Measurements from ENCODE around the gene NRM.
A peak's percentile ranks its signal among the peaks of the same experiment; 100 is the strongest.

NRM gene

GRCh38 chr6:30700340-30700739, 9.6 kb upstream of the NRM start:
- intact Hi-C loops (cut with DNase I), result no loop called here
- DNase-seq, result no peak

GRCh38 chr6:30696432-30696831, 5.6 kb upstream of the NRM start:
- intact Hi-C loops (cut with DNase I), result no loop called here
- no peak for DNase-seq

- intact Hi-C loops (cut with DNase I), result loop anchor here (2.0 kb wide), 1 partner anchor 25 kb away; the partner anchor contains the start of gene MDC1
- DNase-seq, result no peak
These were observed 544 bp upstream of the NRM start for GRCh38 chr6:30691208-30691847.

DNA sequence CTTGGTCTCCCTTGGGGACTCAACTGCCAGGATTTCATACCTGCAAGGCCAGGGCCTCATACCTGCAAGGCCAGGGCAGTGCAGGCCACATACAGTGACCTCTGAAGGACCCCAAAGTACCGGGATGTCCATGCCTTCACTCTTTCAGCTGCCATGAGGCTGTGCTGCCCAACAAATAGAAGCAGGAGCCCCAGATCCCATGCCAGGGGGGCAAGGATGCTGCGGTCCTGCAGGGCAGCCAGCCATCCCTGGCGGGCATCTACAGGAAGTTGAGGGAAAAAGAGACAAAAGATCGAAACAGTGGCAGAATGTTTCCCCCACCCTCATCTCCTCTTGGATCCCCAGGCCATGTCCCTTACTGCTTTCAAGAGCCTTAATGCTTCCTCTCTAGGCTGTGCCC, 799 bp downstream of the NRM start:
- intact Hi-C loops (cut with DNase I), result loop anchor here (2.0 kb wide), 1 partner anchor 27 kb away; the partner anchor contains the start of gene MDC1
- no peak for DNase-seq

DNA sequence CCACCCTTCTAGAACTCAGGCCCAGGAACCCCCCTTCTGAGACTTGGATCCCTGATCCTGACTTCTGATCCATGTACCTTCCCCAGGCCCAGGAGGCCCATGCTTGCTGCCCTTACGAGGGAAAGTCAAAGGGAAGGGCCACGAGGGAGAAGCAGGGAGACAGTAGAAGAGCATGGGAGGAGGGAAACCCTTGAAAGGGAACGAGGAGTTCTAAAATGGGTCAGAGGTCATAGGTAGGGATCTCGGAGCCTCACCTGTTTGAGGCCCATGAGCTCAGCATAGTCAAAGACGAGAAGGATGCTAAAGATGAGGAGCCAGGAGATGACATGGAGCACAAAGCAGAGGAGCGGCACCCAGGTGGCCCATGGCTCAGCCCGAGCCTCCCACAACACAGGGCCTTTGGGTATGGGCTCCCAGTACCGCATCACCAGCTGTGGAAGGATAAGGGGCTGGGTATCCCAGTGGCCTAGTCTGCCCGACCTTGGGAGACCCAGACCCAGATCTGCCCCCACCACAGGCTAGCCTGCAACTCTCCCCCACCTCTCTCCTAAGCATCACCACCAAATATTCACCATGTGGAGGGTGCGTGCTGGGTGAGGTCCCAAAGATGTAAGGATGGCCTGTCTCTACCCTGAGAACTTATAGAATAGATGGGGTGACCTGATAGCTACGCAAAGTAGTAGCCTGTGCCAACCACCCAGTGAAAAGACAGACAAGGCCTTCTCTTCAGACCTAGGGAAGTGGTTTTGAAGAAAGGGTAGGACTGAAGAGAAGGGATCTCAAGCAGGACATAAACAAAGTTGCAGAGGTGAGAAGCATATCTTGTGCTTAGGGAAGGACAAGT, 1.5 kb downstream of the NRM start:
- peak in 1 of 42 donors; percentile 1 for DNase-seq
- intact Hi-C loops (cut with DNase I), result no loop called here

DNA sequence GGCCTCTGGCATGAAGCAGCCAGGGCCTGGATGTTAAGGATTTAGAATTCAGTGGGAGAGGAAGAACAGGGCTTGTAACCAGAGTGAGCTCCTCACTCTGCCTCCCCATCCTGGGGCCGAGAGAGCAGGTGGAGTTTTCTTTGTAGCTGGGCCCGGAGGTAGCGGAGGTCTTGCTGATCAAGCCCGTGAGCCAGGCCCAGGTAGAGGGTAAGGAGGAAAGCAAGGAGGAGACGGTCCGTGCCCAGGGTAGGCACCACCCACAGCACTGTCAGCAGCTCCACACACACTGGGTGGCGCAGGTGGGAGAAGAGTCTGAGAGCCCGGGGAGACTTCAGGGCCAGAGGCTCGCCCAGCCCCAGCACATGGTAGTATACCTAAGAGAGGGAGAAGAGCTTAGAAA, 2.2 kb downstream of the NRM start:
- DNase-seq, result peak in 1 of 42 donors; percentile 23
- intact Hi-C loops (cut with DNase I), result no loop called here

GRCh38 chr6:30687659-30688431, 2.9 kb downstream of the NRM start:
- peak in 24 of 42 donors; percentile 15 to 78 (median 48) for DNase-seq
- intact Hi-C loops (cut with DNase I), result no loop called here

- DNase-seq, result peak; percentile 56 to 90 (median 74)
- intact Hi-C loops (cut with DNase I), result no loop called here
These were observed 3.7 kb downstream of the NRM start for GRCh38 chr6:30686908-30687658.

DNA sequence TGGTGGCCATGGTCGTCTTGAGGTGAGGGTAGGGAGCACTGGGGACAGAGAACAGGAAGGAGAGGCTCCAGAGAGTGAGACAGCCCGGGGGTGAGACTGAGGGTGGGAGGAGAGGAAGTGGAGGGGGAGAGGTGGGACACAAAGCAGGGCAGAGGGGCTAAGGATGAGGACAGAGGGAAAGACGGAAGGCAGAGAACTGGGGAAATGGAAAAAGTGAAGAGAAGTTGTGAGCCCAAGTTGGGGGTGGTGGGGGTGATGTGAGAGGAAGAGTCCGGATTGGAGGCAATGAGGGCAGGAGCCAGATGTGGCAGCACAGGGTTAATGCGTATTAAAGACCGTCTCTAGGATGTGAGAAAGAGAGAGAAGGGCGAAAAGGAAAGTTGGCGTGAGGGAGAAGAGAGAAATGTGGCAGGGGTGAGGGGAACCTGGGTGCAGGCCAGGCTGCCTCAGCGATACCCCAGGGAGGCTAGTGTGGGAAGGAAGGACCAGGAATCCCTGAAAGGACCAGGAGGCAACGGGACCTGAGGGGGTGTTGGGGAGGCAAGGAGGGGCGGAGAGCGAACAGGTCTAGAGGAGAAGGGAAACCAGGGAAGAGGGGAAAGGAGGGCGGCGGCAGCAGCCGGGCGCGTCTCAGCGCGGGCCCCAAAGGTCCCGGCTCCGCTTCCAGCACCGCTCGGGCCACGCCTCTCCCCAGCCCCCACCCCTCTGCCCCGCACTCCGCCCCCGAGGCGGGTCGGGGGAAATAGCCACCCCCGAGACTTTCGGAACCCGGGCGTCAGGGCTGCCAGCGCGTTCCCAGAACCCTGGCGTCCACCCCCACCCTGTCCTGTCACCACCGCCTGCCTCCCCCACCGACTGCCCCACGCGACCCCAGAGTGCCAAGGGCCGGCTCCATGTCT, 4.5 kb downstream of the NRM start, which contains the start of gene PPP1R18:
Gene PPP1R18 (minus strand): TSS at position 637 of the 899 bp plus-strand sequence. CDS start 627 bp downstream, at position 10.
- intact Hi-C loops (cut with DNase I), result no loop called here

DNA sequence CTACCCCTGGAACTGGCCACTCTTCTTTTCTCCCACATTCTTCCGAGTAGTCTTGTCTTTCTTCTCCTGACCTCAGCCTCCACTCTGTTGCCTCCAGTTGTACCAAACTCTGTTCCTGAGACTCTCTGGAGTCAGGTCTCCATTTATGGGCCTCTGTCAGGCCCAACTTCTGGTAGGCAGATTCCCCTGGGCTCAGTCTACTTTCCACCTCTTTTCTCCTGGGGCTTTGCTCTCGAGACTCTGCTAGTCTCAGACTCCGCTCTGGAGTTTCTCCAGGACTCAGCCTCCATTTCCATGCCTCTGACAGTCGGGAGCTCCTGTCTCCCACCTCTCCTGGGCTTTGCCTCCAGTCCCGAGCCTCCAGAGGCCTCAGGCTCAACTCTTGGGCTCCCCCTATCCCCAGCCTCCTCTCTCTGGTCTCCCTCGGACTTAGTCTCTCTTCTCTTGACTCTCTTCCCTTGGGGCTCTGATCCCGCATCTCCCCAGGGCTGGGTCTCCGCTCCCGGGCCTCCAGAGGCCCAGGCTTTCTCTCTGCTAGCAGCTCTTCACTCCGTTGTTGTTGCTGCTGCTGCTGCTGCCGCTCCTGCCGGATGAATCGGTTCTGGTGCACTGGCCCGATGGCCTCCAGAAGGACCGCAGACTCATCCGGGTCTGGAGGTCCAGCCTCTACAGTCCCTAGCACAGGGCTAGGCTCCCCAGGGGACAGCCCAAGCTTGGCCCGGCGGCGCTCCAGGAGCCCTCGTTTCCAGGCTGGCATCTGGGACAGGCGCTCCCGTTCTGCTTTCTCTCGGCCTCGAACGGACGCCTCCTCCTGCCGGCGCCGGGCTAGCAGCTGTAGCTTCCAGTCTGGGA, 5.4 kb downstream of the NRM start:
- intact Hi-C loops (cut with DNase I), result no loop called here
- DNase-seq, result no peak

More for the DNA sequence above, 4.5 kb downstream of the NRM start, which contains the start of gene PPP1R18:
- peak in 41 of 42 donors; percentile 14 to 78 (median 55) for DNase-seq

GRCh38 chr6:30684386-30685156, 6.2 kb downstream of the NRM start:
- intact Hi-C loops (cut with DNase I), result no loop called here
- DNase-seq, result peak in 15 of 42 donors; percentile 25 to 60 (median 40)

- intact Hi-C loops (cut with DNase I), result loop anchor here (2.0 kb wide), 1 partner anchor 33 kb away; the partner anchor contains the start of gene MDC1
- DNase-seq, result no peak
These were observed 6.8 kb downstream of the NRM start for GRCh38 chr6:30683980-30684338.

GRCh38 chr6:30683183-30683979, 7.4 kb downstream of the NRM start:
- no peak for DNase-seq
- intact Hi-C loops (cut with DNase I), result loop anchor here (2.0 kb wide), 1 partner anchor 33 kb away; the partner anchor contains the start of gene MDC1

- intact Hi-C loops (cut with DNase I), result loop anchor here (2.0 kb wide), 1 partner anchor 34 kb away; the partner anchor contains the start of gene MDC1
- peak in 40 of 42 donors; percentile 22 to 81 (median 56) for DNase-seq
These were observed 8.4 kb downstream of the NRM start for GRCh38 chr6:30682143-30683117.

All from head of caudate nucleus (tissue), 42 donors.